Loucy (cell line): ENCODE results near the gene CALHM4.

Experiments
- H2AFZ ChIP-seq: fragments of 200-600 bp; sonication (generic); 2 replicates; pipeline ENCODE4 v1.6.0; 2016; ENCODE audit warnings: antibody characterized with exemption, mild to moderate bottlenecking, low read length, moderate library complexity
- H3F3A ChIP-seq: fragments of 200-600 bp; 2 replicates; pipeline ENCODE4 v1.6.0; 2016; ENCODE audit warnings: antibody characterized with exemption, low read depth, mild to moderate bottlenecking
- H3K27me3 ChIP-seq: fragments of 200-600 bp; sonication (generic); 2 replicates; pipeline ENCODE4 v1.6.1; 2014; ENCODE audit warnings: low read length, mild to moderate bottlenecking; ENCODE audit not compliant: insufficient read depth, poor library complexity, severe bottlenecking
- H3K36me3 ChIP-seq: fragments of 200-600 bp; sonication (generic); 2 replicates; pipeline ENCODE4 v1.6.1; 2016; ENCODE audit warnings: low read length; ENCODE audit not compliant: insufficient read depth
- H3K4me1 ChIP-seq: fragments of 200-600 bp; sonication (generic); 2 replicates; pipeline ENCODE4 v1.5.1; 2014; ENCODE audit warnings: low read length, mild to moderate bottlenecking; ENCODE audit not compliant: insufficient read depth, poor library complexity, severe bottlenecking
- H3K4me2 ChIP-seq: fragments of 200-600 bp; sonication (generic); 2 replicates; pipeline ENCODE4 v1.6.0; 2014; ENCODE audit warnings: antibody characterized with exemption, low read length, low read depth, mild to moderate bottlenecking; ENCODE audit not compliant: poor library complexity, severe bottlenecking
- H3K4me3 ChIP-seq: fragments of 200-600 bp; sonication (generic); 2 replicates; pipeline ENCODE4 v1.5.1; 2014; ENCODE audit warnings: low read length, mild to moderate bottlenecking, mixed read lengths; ENCODE audit not compliant: poor library complexity, severe bottlenecking
- H3K79me2 ChIP-seq: fragments of 200-600 bp; sonication (generic); 2 replicates; pipeline ENCODE4 v1.6.1; 2014; ENCODE audit warnings: low read length; ENCODE audit not compliant: insufficient read depth
- H3K9ac ChIP-seq: fragments of 200-600 bp; sonication (generic); 2 replicates; pipeline ENCODE4 v1.6.0; 2014; ENCODE audit warnings: mild to moderate bottlenecking, low read depth, low read length, moderate library complexity; ENCODE audit not compliant: poor library complexity, severe bottlenecking
- H3K9me2 ChIP-seq: fragments of 200-600 bp; sonication (generic); replicated peaks from 2 replicates; pipeline ENCODE4 v1.6.1; 2016; ENCODE audit warnings: low read depth, low read length, mixed read lengths
- H3K9me3 ChIP-seq: fragments of 200-600 bp; sonication (generic); 2 replicates; pipeline ENCODE4 v1.6.1; 2014; ENCODE audit warnings: mild to moderate bottlenecking, antibody characterized with exemption, low read length, low read depth; ENCODE audit not compliant: insufficient read depth
- H4K20me1 ChIP-seq: fragments of 200-600 bp; sonication (generic); 2 replicates; pipeline ENCODE4 v1.6.0; 2014; ENCODE audit warnings: antibody characterized with exemption, low read length, mild to moderate bottlenecking; ENCODE audit not compliant: insufficient read depth, poor library complexity, severe bottlenecking
- EZH2phosphoT487 ChIP-seq: fragments of 200-600 bp; IDR thresholded peaks from 2 replicates; pipeline ENCODE4 v1.6.1; 2018; ENCODE audit warnings: antibody characterized with exemption, mild to moderate bottlenecking, moderate library complexity, borderline replicate concordance
- TF ChIP-seq, protein P1 (sequence below): fragments of 200-600 bp; sonication (generic); conservative IDR thresholded peaks from 2 replicates; pipeline ENCODE4 v1.5.1; 2014; ENCODE audit warnings: mild to moderate bottlenecking, antibody characterized with exemption, low read length

The CALHM4 gene

DNA sequence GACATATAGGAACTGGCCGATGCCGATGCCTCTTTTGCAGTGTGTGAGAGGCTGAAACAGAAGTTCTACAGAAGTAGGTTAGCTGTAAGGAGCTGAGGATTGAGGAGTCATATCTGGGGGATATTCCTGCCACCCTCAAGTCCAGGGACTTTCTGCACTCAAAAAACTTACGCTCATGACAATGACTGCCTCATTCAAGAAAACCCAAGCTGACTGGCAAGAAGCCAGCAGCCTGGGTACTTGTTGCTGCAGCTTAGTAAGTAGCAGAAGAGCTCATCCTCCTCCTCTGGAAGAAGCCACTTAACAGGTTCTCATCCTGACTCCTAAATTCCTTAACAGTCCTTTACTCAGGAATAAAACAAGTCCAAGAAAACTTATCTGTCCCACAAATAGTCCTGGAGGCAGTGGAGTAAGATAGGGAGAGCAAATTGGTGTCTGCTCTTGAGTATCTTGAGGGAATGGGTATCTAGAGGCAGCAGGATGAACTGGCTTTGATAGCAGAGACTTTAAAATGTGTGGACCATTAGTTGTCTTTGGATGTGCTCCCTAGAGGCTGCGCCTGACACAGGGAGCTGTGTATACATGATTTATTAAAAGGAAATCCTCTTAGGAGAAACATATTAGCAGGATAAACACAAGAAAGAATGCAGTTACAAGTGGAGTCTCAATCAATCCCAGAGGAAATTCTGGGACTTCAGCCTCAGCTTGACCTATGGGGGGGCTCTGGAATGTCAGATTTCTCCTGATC, 34.8 kb upstream of the CALHM4 start:
- no peaks in the 10 kb centered on the region for H3F3A ChIP-seq

DNA sequence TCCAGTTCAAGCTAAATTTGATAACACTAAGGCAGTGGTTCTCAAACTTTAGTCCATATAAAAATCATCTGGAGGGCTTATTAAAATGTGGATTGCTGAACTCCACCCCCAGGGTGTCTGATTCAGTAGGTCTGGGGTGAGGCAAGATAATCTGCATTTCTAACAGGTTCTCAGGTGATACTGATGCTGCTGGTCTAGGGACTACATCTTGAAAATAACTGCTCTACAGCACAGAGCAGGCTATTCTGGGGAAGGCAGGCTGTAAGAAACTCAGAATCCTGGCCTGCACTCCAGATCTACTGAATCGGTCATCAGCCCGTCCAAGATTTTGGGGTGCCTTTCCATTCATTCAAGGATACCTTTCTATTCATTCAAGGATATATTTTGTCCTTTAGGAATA, 30.7 kb upstream of the CALHM4 start:
- H3K9me2 ChIP-seq, result no peaks in the 10 kb centered on the region
- no peaks in the 10 kb centered on the region for H3K79me2 ChIP-seq
- no peak overlapping the region for H3K4me3 ChIP-seq
- no peak overlapping the region for H3K9ac ChIP-seq
- H3K4me2 ChIP-seq, result no peak overlapping the region
- H3K36me3 ChIP-seq, result no peaks in the 10 kb centered on the region
- H3F3A ChIP-seq, result no peaks in the 10 kb centered on the region
- no peaks in the 10 kb centered on the region for H4K20me1 ChIP-seq
- no peak overlapping the region; the same call in 1 of the 2 replicates for H2AFZ ChIP-seq
- H3K9me3 ChIP-seq, result no peaks in the 10 kb centered on the region
- H3K4me1 ChIP-seq, result no peaks in the 10 kb centered on the region
- no peak for TF ChIP-seq EZH2phosphoT487
- H3K27me3 ChIP-seq, result no peaks in the 10 kb centered on the region

More for the DNA sequence above, 34.8 kb upstream of the CALHM4 start:
- no peaks in the 10 kb centered on the region for H4K20me1 ChIP-seq
- no peaks in the 10 kb centered on the region for H3K79me2 ChIP-seq
- no peak overlapping the region for H2AFZ ChIP-seq
- no peak for TF ChIP-seq EZH2phosphoT487
- TF ChIP-seq, protein P1, sequence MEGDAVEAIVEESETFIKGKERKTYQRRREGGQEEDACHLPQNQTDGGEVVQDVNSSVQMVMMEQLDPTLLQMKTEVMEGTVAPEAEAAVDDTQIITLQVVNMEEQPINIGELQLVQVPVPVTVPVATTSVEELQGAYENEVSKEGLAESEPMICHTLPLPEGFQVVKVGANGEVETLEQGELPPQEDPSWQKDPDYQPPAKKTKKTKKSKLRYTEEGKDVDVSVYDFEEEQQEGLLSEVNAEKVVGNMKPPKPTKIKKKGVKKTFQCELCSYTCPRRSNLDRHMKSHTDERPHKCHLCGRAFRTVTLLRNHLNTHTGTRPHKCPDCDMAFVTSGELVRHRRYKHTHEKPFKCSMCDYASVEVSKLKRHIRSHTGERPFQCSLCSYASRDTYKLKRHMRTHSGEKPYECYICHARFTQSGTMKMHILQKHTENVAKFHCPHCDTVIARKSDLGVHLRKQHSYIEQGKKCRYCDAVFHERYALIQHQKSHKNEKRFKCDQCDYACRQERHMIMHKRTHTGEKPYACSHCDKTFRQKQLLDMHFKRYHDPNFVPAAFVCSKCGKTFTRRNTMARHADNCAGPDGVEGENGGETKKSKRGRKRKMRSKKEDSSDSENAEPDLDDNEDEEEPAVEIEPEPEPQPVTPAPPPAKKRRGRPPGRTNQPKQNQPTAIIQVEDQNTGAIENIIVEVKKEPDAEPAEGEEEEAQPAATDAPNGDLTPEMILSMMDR, result no peak
- no peaks in the 10 kb centered on the region for H3K36me3 ChIP-seq
- H3K9ac ChIP-seq, result no peak overlapping the region
- H3K4me2 ChIP-seq, result no peak overlapping the region
- H3K9me2 ChIP-seq, result no peaks in the 10 kb centered on the region
- no peaks in the 10 kb centered on the region for H3K4me1 ChIP-seq
- no peak overlapping the region for H3K4me3 ChIP-seq
- H3K9me3 ChIP-seq, result no peaks in the 10 kb centered on the region
- no peaks in the 10 kb centered on the region for H3K27me3 ChIP-seq

DNA sequence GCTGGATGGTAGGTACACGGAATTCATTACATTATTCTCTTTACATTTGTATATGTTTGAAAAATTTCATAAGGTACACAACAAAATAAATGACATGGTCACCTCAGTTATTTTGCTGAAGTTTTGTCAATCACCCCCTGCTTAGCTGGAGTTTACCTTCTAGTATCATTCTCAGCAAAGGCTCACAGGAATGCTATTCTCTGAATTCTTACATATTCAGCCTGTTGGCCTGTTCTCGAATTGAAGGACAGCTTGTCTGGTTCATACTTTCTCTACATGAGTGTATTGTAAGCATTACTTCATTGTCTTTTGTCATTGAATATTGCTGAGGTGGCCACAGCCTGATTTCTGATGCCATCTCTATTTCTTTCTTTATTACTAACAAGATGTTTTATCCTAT, 29.3 kb upstream of the CALHM4 start:
- Histone ChIP-seq H3K4me1 (no peaks in the 10 kb centered on the region), H3K9ac (no peak overlapping the region), H4K20me1 (no peaks in the 10 kb centered on the region), H3K9me3 (no peaks in the 10 kb centered on the region), H3K4me3 (no peak overlapping the region), H3F3A (no peaks in the 10 kb centered on the region), H3K4me2 (no peak overlapping the region), H3K27me3 (no peaks in the 10 kb centered on the region), H3K9me2 (no peaks in the 10 kb centered on the region), H2AFZ (no peak overlapping the region), H3K79me2 (no peaks in the 10 kb centered on the region), H3K36me3 (no peaks in the 10 kb centered on the region)
- TF ChIP-seq, protein P1, result no peak
- TF ChIP-seq EZH2phosphoT487, result no peak

DNA sequence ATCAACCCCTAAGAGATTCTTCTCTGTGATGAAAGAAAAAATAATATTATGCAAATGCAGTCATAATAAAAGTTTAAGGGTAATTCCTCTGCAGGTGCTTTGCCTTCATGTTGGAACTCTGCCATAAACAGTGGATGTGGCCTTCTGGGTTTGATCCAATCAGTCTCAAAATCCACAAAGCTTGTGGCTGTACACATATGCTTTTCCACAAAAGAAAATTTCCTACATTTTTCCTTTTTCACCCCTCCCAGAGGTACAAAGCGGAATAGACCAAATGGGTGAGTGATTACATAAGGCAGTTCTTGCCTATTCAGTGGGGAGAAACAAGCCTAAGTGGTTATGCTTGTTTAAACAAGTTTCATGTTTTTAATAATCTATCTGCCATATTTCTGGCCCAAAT, 25.4 kb upstream of the CALHM4 start:
- H3K27me3 ChIP-seq, result no peaks in the 10 kb centered on the region
- H3K4me2 ChIP-seq, result no peak overlapping the region
- H3K9me3 ChIP-seq, result no peaks in the 10 kb centered on the region
- no peaks in the 10 kb centered on the region for H3F3A ChIP-seq
- no peak overlapping the region for H2AFZ ChIP-seq
- H3K9me2 ChIP-seq, result no peaks in the 10 kb centered on the region
- H3K36me3 ChIP-seq, result no peaks in the 10 kb centered on the region
- H3K4me3 ChIP-seq, result no peak overlapping the region
- no peaks in the 10 kb centered on the region for H4K20me1 ChIP-seq
- no peak overlapping the region for H3K9ac ChIP-seq
- H3K79me2 ChIP-seq, result no peaks in the 10 kb centered on the region
- H3K4me1 ChIP-seq, result peaks cover 4% of the 10 kb centered on the region
- TF ChIP-seq, protein P1, result no peak
- no peak for TF ChIP-seq EZH2phosphoT487
